Body of pancreas (tissue), 4 donors: Measurements from ENCODE around the gene CCDC120.

Source experiments
- POLR2A ChIP-seq, 3 donors: fragments of 450-650 bp; IDR thresholded peaks; one replicate each; pipeline ENCODE4 v1.6.1; 2016; ENCODE audit warnings: antibody characterized with exemption in 3 of 3, mild to moderate bottlenecking in 2 of 3
- TF ChIP-seq, protein P1 (sequence below), 7 experiments: fragments of 450-650 bp in 4 of 7; fragments of 200-600 bp in 3 of 7; sonication (generic) in 3 of 7; IDR thresholded peaks; one replicate each; pipeline ENCODE4 v1.5.1; 2016 to 2019; ENCODE audit warnings: antibody characterized with exemption in 7 of 7

DNA sequence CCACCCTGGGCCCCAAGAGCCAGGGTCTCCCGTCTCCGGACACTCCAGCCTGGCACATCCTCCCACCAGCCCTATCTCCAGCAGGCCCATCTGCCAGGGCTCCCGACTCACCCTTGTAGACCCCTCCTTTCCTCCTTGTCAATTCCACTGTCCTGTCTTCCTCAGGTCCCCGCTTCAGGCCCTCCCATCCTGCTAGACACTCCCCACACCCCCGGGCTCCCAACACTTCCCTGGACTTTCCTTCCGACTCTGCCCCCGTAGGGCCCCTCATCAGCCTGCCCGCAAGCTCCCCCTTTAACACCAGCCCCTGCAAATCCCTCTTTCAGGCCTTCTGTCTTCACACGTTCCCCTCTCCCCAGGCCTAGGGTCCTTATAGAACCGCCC is 13.9 kb downstream of the CCDC120 start:
- TF ChIP-seq, protein P1, sequence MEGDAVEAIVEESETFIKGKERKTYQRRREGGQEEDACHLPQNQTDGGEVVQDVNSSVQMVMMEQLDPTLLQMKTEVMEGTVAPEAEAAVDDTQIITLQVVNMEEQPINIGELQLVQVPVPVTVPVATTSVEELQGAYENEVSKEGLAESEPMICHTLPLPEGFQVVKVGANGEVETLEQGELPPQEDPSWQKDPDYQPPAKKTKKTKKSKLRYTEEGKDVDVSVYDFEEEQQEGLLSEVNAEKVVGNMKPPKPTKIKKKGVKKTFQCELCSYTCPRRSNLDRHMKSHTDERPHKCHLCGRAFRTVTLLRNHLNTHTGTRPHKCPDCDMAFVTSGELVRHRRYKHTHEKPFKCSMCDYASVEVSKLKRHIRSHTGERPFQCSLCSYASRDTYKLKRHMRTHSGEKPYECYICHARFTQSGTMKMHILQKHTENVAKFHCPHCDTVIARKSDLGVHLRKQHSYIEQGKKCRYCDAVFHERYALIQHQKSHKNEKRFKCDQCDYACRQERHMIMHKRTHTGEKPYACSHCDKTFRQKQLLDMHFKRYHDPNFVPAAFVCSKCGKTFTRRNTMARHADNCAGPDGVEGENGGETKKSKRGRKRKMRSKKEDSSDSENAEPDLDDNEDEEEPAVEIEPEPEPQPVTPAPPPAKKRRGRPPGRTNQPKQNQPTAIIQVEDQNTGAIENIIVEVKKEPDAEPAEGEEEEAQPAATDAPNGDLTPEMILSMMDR (IDR thresholded peaks at IDR 0.05) = no peak
- no peak for TF ChIP-seq POLR2A (IDR thresholded peaks at IDR 0.05)
